Panc1 (cell line): Measurements from ENCODE around the gene MMP24OS. TPM values are rescaled to one million over a fixed set of nuclear protein-coding genes. Genes with fewer than 3 reads are reported as not detected.

Source experiments
- ATAC-seq: fragments of 200-7000 bp; cut with Tn5 transposase; 2 replicates; pipeline ENCODE4 v1.9.1; 2020; ENCODE audit warnings: mild to moderate bottlenecking, moderate library complexity
- BruUV-seq: library from RNA; stranded (reverse); fragments of 400-500 nt; replicated peaks from 2 replicates; lab custom pipeline; 2021; lab: Mats Ljungman, UMichigan
- CTCF ChIA-PET: fragments of 300-600 bp; sonication (Branson Sonifier 250); formaldehyde crosslinking; loops from one replicate; lab custom pipeline; 2022; ENCODE audit warnings: antibody characterized with exemption; lab: Charles Lee
- POLR2A ChIA-PET: fragments of 300-600 bp; sonication (Branson Sonifier 250); formaldehyde crosslinking; loops from one replicate; lab custom pipeline; 2022; ENCODE audit warnings: antibody characterized with exemption; lab: Charles Lee
- DNase-seq: peaks from one replicate; pipeline ENCODE4 v3.0.0-alpha.2; 2010; ENCODE audit warnings: low read depth, low spot score
- H3K27ac ChIP-seq: 2 replicates; pipeline ENCODE4 v1.5.1; 2011; ENCODE audit warnings: mild to moderate bottlenecking, low read length, inconsistent platforms
- H3K27me3 ChIP-seq: fragments of 200-500 bp; sonication (Bioruptor generic); 2 replicates; pipeline ENCODE4 v1.6.0; 2014; ENCODE audit warnings: low read length, inconsistent platforms; ENCODE audit not compliant: control insufficient read depth, insufficient read depth
- H3K36me3 ChIP-seq: fragments of 200-500 bp; sonication (Bioruptor generic); 2 replicates; pipeline ENCODE4 v1.5.1; 2014; ENCODE audit warnings: inconsistent platforms, mild to moderate bottlenecking, low read length, moderate library complexity; ENCODE audit not compliant: control insufficient read depth, insufficient read depth
- H3K4me1 ChIP-seq: 2 replicates; pipeline ENCODE4 v1.5.1; 2011; ENCODE audit warnings: inconsistent platforms, mild to moderate bottlenecking, low read length, moderate library complexity; ENCODE audit not compliant: control insufficient read depth, insufficient read depth
- H3K4me3 ChIP-seq, 2 experiments: 2 replicates each; pipeline ENCODE4 v1.5.1; 2011 to 2012; ENCODE audit warnings: low read depth in 2 of 2, low read length in 2 of 2, mild to moderate bottlenecking in 2 of 2, inconsistent platforms in 1 of 2, moderate library complexity in 1 of 2
- H3K9me3 ChIP-seq: fragments of 200-500 bp; sonication (Bioruptor generic); 2 replicates; pipeline ENCODE4 v1.5.1; 2014; ENCODE audit warnings: low read depth, mild to moderate bottlenecking, inconsistent platforms, low read length, moderate library complexity; ENCODE audit not compliant: control insufficient read depth, insufficient read depth
- POLR2AphosphoS5 ChIP-seq: IDR thresholded peaks from 2 replicates; pipeline ENCODE4 v1.6.1; 2012; ENCODE audit warnings: mild to moderate bottlenecking, low read depth, low read length, moderate library complexity
- SIN3A ChIP-seq: IDR thresholded peaks from 2 replicates; pipeline ENCODE4 v1.6.1; 2012; ENCODE audit warnings: low read depth, mild to moderate bottlenecking, low read length, moderate library complexity, borderline replicate concordance; ENCODE audit not compliant: insufficient read depth
- TCF7L2 ChIP-seq: IDR thresholded peaks from 2 replicates; pipeline ENCODE4 v1.6.1; 2011; ENCODE audit warnings: mild to moderate bottlenecking, low read depth, low read length, inconsistent platforms
- in situ Hi-C: cut with HindIII; loops from 2 replicates; pipeline ENCODE4 v1.10.0; 2016; ENCODE audit warnings: low sequenced_read_pairs, low pct_unique_long_range_greater_than_20kb
- intact Hi-C: fragments of 100-400 bp; cut with micrococcal nuclease; formaldehyde crosslinking; loops from one replicate; pipeline ENCODE4 v1.10.0; 2022; ENCODE audit not compliant: unreplicated experiment
- total RNA-seq: library from RNA; stranded (reverse); gene quantifications from one replicate; pipeline ENCODE4 v1.2.1, GENCODE V29; 2021; ENCODE audit not compliant: unreplicated experiment
- TF ChIP-seq, protein P1 (sequence below): fragments of 450-650 bp; IDR thresholded peaks from 2 replicates; pipeline ENCODE4 v1.5.1; 2017; ENCODE audit warnings: mild to moderate bottlenecking
- TF ChIP-seq, protein P2 (sequence below), 2 experiments: IDR thresholded peaks; 2 replicates each; pipeline ENCODE4 v1.6.1; 2011 to 2012; ENCODE audit warnings: low read depth in 2 of 2, control low read depth in 1 of 2, low read length in 1 of 2, mild to moderate bottlenecking in 1 of 2, moderate library complexity in 1 of 2; ENCODE audit not compliant: insufficient read depth in 1 of 2

MMP24OS gene
- total RNA-seq, 1 experiment from 2014 or later, result 83.8 TPM

DNA sequence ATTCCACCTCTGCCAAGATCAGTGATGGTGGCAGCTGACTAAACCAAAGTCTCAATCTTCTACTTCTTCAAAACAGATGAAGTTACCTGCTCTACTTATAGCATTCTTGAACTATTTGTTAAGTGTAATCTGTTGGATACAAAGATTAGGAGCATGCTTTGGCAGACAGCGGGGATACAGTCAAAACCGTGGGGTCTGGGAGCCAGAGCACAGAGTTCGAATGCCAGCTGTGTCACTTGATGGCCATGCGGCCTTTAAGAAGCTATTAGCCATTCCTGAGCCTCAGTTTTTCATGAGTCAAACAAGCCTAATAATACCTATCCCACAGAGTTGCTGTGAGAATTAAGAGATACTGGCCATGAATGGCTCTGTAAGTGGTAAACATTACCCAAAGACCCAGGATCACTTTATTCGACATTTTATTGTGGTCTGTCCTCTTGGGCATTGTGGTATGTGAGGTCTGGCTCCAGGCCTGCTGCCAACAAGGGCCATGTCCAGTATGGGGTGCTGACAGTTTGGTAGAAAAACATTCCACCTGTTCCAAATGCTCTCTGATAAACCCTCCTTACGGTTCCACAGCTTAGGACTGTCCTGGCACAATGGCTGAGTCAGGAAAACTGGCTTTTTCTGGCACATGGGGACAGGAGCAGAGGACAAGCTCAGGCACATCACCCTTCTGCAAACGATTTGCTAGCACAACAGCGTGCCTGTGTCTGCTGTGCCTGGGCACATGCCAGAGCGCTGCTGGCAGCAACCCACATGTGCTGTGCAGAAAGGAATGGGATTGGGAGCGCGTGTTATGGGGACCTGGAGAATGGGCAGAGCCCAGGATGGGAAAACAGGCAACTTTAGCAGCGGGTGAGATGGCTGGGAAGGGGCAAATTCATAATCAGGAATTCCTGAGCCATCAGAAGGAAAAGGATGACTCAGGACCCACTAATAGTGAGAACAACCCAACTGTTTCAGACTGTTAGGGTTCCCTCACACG lies 30.0 kb upstream of the MMP24OS start:
- Histone ChIP-seq H3K9me3 (no peaks in the 10 kb centered on the region), H3K4me1 (peaks cover 85% of the 10 kb centered on the region), H3K27me3 (no peaks in the 10 kb centered on the region), H3K27ac (peak overlapping the region; percentile 97), H3K36me3 (no peaks in the 10 kb centered on the region; the same call in 1 of the 2 replicates), H3K4me3 (no peak overlapping the region)
- intact Hi-C loops (no loop called here), in situ Hi-C loops (no loop called here)
- CTCF ChIA-PET, result interaction anchor here (0.6 to 2.0 kb wide), 4 partner anchors 10 to 131 kb away, joined by 3 to 9 read pairs (median 7); partner anchors contain the start of gene GDF5
- ATAC-seq (peak; percentile 7; the same call in 1 of the 2 replicates), DNase-seq (no peak)
- TF ChIP-seq, protein P1, sequence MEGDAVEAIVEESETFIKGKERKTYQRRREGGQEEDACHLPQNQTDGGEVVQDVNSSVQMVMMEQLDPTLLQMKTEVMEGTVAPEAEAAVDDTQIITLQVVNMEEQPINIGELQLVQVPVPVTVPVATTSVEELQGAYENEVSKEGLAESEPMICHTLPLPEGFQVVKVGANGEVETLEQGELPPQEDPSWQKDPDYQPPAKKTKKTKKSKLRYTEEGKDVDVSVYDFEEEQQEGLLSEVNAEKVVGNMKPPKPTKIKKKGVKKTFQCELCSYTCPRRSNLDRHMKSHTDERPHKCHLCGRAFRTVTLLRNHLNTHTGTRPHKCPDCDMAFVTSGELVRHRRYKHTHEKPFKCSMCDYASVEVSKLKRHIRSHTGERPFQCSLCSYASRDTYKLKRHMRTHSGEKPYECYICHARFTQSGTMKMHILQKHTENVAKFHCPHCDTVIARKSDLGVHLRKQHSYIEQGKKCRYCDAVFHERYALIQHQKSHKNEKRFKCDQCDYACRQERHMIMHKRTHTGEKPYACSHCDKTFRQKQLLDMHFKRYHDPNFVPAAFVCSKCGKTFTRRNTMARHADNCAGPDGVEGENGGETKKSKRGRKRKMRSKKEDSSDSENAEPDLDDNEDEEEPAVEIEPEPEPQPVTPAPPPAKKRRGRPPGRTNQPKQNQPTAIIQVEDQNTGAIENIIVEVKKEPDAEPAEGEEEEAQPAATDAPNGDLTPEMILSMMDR, result no peak
- TF ChIP-seq, protein P2, sequence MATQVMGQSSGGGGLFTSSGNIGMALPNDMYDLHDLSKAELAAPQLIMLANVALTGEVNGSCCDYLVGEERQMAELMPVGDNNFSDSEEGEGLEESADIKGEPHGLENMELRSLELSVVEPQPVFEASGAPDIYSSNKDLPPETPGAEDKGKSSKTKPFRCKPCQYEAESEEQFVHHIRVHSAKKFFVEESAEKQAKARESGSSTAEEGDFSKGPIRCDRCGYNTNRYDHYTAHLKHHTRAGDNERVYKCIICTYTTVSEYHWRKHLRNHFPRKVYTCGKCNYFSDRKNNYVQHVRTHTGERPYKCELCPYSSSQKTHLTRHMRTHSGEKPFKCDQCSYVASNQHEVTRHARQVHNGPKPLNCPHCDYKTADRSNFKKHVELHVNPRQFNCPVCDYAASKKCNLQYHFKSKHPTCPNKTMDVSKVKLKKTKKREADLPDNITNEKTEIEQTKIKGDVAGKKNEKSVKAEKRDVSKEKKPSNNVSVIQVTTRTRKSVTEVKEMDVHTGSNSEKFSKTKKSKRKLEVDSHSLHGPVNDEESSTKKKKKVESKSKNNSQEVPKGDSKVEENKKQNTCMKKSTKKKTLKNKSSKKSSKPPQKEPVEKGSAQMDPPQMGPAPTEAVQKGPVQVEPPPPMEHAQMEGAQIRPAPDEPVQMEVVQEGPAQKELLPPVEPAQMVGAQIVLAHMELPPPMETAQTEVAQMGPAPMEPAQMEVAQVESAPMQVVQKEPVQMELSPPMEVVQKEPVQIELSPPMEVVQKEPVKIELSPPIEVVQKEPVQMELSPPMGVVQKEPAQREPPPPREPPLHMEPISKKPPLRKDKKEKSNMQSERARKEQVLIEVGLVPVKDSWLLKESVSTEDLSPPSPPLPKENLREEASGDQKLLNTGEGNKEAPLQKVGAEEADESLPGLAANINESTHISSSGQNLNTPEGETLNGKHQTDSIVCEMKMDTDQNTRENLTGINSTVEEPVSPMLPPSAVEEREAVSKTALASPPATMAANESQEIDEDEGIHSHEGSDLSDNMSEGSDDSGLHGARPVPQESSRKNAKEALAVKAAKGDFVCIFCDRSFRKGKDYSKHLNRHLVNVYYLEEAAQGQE (IDR thresholded peaks at IDR 0.05; ENCODE audit: insufficient read depth in 1 of 2, low read depth in 2 of 2, low read length in 1 of 2), result no peak
- TF ChIP-seq POLR2AphosphoS5 (no peak), TCF7L2 (no peak), SIN3A (no peak)
- POLR2A ChIA-PET, result no interaction called here
- BruUV-seq, result no TSS peak

DNA sequence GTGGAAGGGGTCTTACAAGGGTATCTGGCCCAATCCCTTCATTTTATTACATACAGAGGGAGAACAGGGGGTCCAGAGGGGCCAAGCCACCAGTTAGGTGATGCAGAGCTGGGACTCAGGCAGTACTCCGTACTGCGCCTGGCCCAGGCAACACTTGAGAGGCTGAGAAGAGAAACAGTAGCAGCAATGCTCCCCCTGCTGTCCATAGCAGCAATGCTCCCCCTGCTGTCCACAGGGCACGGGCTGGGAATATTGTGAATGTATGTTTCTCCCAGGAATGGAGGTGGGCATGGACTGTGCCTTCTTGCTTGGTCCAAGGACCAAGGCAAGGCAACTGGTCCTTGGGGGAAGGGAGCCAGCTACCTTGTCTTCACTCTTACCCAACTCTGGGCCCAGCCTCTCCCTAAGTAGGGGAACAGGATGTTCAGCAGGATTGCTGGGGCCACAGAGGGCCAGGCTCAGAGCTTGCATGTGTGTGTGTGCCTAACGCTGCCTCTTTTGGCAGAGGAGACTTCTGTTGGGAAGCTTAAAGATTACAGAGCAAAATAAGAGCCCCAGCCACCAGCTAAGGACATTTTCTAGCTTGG lies 29.1 kb upstream of the MMP24OS start:
- no TSS peak for BruUV-seq
- POLR2A ChIA-PET, result no interaction called here
- ATAC-seq, result peak; percentile 59

More for the DNA sequence above, 29.1 kb upstream of the MMP24OS start:
- Histone ChIP-seq H3K4me3 (no peak overlapping the region), H3K4me1 (peaks cover 86% of the 10 kb centered on the region), H3K36me3 (no peaks in the 10 kb centered on the region; the same call in 1 of the 2 replicates), H3K27me3 (no peaks in the 10 kb centered on the region), H3K27ac (peak overlapping the region; percentile 97), H3K9me3 (no peaks in the 10 kb centered on the region)
- in situ Hi-C loops, result no loop called here
- no peak for TF ChIP-seq POLR2AphosphoS5
- TF ChIP-seq, protein P1, result peak; percentile 95
- intact Hi-C loops, result no loop called here
- CTCF ChIA-PET, result interaction anchor here (0.6 to 2.0 kb wide), 7 partner anchors 9 to 321 kb away, joined by 3 to 9 read pairs (median 3); no protein-coding TSS in a partner anchor
- no peak for DNase-seq
